ENCODE data around the gene LY86. TPM values are rescaled to one million over a fixed set of nuclear protein-coding genes. Genes with fewer than 3 reads are reported as not detected.
A peak's percentile ranks its signal among the peaks of the same experiment; 100 is the strongest.

Gene LY86
- total RNA-seq, 1 experiment from 2014 or later = not detected

DNA sequence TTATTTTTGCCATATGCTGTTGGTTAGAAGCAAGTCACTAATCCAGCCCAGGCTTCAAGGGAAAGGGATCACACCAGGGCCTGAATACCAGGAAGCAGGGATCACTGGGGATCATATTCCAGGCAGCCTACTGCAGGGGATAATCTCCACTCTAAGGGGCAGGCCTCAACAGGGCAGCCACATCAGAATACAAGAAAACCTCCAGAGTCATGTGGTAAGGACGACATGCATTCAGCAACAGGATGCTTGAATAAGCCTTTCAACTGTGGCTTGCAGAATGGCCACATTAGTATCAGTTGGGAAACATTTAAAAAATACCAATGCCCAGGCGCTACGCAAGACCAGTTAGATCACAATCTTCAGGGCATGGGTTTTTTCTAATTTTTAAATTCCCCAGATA is 109.1 kb downstream of the LY86 start:
- ChIA-PET CTCF (no interaction called here), POLR2A (interaction anchor here (0.7 kb wide), 1 partner anchor 520 kb away, joined by 8 read pairs; no protein-coding TSS in a partner anchor)
- TF ChIP-seq OVOL2 (CRISPR knock-in tag; IDR thresholded peaks at IDR 0.05; ENCODE audit: borderline replicate concordance) (no peak), NFATC4 (CRISPR knock-in tag; IDR thresholded peaks at IDR 0.05) (no peak), SMAD3 (CRISPR knock-in tag; IDR thresholded peaks at IDR 0.05; ENCODE audit: borderline replicate concordance) (no peak)
- no peak for DNase-seq (ENCODE audit: low spot score)
- Mint-ChIP-seq H3K36me3 (no peaks in the 10 kb centered on the region), H3K27ac (no peak overlapping the region), H3K4me1 (peaks cover 46% of the 10 kb centered on the region), H3K27me3 (ENCODE audit: low read depth) (peaks cover 17% of the 10 kb centered on the region), H3K4me3 (no peak overlapping the region), H3K9me3 (no peaks in the 10 kb centered on the region)
- no peak for ATAC-seq

DNA sequence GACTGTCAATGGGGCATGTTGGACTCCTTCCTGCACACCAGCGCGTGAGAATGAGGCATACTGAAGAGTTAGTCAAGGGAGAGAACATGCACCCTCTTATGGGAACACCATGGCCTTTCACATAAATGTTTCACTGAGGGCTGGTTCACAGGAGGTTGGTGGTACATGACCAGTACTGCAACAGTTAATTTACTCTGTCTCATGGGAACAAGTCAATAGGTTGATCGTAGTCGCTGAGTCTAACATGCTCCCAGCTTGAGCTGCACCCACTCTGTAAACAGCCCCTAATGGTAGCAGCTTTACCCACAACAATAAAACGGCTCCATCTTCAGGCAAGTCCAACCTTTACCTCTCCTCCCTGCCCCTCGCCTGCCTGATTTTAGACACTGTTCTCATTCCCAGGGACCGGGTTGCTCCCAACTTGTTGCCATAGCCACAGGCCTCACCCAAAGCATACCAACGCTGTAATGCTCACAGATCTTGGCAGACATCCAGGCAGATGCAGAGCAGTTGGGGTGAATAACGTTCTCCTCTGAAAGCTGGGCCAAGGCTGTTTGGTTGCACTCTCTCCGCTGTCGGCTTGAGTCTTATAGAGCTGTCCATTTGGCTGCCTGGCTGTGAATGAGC is 111.3 kb downstream of the LY86 start:
- POLR2A ChIA-PET = no interaction called here
- TF ChIP-seq, protein P1, sequence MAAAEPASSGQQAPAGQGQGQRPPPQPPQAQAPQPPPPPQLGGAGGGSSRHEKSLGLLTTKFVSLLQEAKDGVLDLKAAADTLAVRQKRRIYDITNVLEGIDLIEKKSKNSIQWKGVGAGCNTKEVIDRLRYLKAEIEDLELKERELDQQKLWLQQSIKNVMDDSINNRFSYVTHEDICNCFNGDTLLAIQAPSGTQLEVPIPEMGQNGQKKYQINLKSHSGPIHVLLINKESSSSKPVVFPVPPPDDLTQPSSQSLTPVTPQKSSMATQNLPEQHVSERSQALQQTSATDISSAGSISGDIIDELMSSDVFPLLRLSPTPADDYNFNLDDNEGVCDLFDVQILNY (CRISPR knock-in tag; IDR thresholded peaks at IDR 0.05) = no peak
- TF ChIP-seq OVOL2 (CRISPR knock-in tag; IDR thresholded peaks at IDR 0.05; ENCODE audit: borderline replicate concordance) = no peak
- TF ChIP-seq NFE2L1 (CRISPR knock-in tag; IDR thresholded peaks at IDR 0.05) = no peak
- TF ChIP-seq, protein P2, sequence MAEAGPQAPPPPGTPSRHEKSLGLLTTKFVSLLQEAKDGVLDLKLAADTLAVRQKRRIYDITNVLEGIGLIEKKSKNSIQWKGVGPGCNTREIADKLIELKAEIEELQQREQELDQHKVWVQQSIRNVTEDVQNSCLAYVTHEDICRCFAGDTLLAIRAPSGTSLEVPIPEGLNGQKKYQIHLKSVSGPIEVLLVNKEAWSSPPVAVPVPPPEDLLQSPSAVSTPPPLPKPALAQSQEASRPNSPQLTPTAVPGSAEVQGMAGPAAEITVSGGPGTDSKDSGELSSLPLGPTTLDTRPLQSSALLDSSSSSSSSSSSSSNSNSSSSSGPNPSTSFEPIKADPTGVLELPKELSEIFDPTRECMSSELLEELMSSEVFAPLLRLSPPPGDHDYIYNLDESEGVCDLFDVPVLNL (CRISPR knock-in tag; IDR thresholded peaks at IDR 0.05; ENCODE audit: borderline replicate concordance, low read depth) = no peak
- TF ChIP-seq, protein P3, sequence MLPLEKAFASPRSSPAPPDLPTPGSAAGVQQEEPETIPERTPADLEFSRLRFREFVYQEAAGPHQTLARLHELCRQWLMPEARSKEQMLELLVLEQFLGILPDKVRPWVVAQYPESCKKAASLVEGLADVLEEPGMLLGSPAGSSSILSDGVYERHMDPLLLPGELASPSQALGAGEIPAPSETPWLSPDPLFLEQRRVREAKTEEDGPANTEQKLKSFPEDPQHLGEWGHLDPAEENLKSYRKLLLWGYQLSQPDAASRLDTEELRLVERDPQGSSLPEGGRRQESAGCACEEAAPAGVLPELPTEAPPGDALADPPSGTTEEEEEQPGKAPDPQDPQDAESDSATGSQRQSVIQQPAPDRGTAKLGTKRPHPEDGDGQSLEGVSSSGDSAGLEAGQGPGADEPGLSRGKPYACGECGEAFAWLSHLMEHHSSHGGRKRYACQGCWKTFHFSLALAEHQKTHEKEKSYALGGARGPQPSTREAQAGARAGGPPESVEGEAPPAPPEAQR (CRISPR knock-in tag; IDR thresholded peaks at IDR 0.05) = no peak
- no peak for TF ChIP-seq ZNF232 (CRISPR knock-in tag; IDR thresholded peaks at IDR 0.05)
- no peak for TF ChIP-seq JUN (CRISPR knock-in tag; IDR thresholded peaks at IDR 0.05)
- TF ChIP-seq CREB1 (CRISPR knock-in tag; IDR thresholded peaks at IDR 0.05) = no peak
- Mint-ChIP-seq H3K4me3 (no peak overlapping the region), H3K27me3 (ENCODE audit: low read depth) (peaks cover 17% of the 10 kb centered on the region), H3K27ac (no peak overlapping the region), H3K36me3 (no peaks in the 10 kb centered on the region), H3K9me3 (no peaks in the 10 kb centered on the region), H3K4me1 (peaks cover 36% of the 10 kb centered on the region)
- DNase-seq (ENCODE audit: low spot score) (no peak), ATAC-seq (peak; percentile 35)
- CTCF ChIA-PET = interaction anchor here (1.0 to 1.4 kb wide), 4 partner anchors 22 to 59 kb away, joined by 3 to 7 read pairs (median 4); no protein-coding TSS in a partner anchor

DNA sequence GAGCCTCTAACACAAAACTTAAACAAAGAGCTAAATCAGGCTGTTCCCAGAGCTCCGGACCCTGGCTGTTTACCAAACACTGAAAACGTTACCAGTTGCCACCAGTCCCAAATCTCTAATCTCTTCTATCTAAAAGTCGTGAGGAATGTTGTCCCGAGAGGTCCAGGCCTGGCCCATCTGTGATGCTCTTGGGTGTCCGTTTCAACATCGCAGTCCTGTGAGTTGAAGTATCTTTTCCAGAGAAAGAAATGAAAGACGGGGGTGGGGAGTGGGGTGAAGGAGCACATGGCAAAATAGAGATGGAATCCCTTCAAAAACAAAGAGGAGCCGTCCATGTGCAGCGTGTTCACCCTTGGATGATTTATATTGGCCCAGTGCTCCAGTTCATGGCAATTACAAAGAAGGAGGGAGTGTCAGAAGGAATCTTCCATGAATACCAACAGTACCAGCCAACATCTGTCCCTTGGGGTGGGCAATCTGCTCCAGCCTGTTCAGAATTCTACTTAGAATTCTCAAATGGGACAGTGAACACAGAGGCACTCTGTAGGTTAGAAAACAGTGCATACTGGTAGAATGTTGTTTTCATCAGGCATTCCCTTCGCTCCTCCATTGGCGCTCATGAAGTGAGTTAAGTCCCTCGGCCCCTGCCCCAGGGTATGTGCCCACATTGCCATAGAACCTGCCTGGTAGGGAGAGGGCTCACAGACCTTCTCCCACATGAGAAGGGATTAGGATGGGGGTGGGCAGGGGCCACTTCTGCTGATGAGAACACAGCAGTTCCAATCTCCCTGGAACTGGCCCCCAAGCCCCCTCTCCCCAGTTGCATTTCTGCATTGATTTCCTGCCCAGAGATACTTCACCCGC is 112.1 kb downstream of the LY86 start:
- DNase-seq (ENCODE audit: low spot score) = no peak
- H3K9me3 Mint-ChIP-seq = no peaks in the 10 kb centered on the region
- no peak overlapping the region for H3K4me3 Mint-ChIP-seq
- no peak overlapping the region for H3K27ac Mint-ChIP-seq
- peaks cover 28% of the 10 kb centered on the region for H3K4me1 Mint-ChIP-seq
- no peaks in the 10 kb centered on the region for H3K36me3 Mint-ChIP-seq
- ChIA-PET CTCF (interaction anchor here (1.0 to 1.4 kb wide), 3 partner anchors 21 to 55 kb away, joined by 3 to 7 read pairs (median 5); no protein-coding TSS in a partner anchor), POLR2A (no interaction called here)
- ATAC-seq = no peak
- H3K27me3 Mint-ChIP-seq (ENCODE audit: low read depth) = peaks cover 11% of the 10 kb centered on the region
- TF ChIP-seq GRHL2 (CRISPR knock-in tag; IDR thresholded peaks at IDR 0.05; ENCODE audit: insufficient replicate concordance, severe bottlenecking) = no peak
- no peak for TF ChIP-seq NR3C1 (CRISPR knock-in tag; conservative IDR thresholded peaks at IDR 0.05; ENCODE audit: low read depth)
- TF ChIP-seq, protein P4, sequence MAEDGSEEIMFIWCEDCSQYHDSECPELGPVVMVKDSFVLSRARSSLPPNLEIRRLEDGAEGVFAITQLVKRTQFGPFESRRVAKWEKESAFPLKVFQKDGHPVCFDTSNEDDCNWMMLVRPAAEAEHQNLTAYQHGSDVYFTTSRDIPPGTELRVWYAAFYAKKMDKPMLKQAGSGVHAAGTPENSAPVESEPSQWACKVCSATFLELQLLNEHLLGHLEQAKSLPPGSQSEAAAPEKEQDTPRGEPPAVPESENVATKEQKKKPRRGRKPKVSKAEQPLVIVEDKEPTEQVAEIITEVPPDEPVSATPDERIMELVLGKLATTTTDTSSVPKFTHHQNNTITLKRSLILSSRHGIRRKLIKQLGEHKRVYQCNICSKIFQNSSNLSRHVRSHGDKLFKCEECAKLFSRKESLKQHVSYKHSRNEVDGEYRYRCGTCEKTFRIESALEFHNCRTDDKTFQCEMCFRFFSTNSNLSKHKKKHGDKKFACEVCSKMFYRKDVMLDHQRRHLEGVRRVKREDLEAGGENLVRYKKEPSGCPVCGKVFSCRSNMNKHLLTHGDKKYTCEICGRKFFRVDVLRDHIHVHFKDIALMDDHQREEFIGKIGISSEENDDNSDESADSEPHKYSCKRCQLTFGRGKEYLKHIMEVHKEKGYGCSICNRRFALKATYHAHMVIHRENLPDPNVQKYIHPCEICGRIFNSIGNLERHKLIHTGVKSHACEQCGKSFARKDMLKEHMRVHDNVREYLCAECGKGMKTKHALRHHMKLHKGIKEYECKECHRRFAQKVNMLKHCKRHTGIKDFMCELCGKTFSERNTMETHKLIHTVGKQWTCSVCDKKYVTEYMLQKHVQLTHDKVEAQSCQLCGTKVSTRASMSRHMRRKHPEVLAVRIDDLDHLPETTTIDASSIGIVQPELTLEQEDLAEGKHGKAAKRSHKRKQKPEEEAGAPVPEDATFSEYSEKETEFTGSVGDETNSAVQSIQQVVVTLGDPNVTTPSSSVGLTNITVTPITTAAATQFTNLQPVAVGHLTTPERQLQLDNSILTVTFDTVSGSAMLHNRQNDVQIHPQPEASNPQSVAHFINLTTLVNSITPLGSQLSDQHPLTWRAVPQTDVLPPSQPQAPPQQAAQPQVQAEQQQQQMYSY (CRISPR knock-in tag; IDR thresholded peaks at IDR 0.05) = no peak
- no peak for TF ChIP-seq PRRX2 (CRISPR knock-in tag; IDR thresholded peaks at IDR 0.05)
- TF ChIP-seq, protein P2 (CRISPR knock-in tag; IDR thresholded peaks at IDR 0.05; ENCODE audit: borderline replicate concordance, low read depth) = no peak
- TF ChIP-seq, protein P5, sequence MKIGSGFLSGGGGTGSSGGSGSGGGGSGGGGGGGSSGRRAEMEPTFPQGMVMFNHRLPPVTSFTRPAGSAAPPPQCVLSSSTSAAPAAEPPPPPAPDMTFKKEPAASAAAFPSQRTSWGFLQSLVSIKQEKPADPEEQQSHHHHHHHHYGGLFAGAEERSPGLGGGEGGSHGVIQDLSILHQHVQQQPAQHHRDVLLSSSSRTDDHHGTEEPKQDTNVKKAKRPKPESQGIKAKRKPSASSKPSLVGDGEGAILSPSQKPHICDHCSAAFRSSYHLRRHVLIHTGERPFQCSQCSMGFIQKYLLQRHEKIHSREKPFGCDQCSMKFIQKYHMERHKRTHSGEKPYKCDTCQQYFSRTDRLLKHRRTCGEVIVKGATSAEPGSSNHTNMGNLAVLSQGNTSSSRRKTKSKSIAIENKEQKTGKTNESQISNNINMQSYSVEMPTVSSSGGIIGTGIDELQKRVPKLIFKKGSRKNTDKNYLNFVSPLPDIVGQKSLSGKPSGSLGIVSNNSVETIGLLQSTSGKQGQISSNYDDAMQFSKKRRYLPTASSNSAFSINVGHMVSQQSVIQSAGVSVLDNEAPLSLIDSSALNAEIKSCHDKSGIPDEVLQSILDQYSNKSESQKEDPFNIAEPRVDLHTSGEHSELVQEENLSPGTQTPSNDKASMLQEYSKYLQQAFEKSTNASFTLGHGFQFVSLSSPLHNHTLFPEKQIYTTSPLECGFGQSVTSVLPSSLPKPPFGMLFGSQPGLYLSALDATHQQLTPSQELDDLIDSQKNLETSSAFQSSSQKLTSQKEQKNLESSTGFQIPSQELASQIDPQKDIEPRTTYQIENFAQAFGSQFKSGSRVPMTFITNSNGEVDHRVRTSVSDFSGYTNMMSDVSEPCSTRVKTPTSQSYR (CRISPR knock-in tag; IDR thresholded peaks at IDR 0.05) = no peak
- TF ChIP-seq, protein P6, sequence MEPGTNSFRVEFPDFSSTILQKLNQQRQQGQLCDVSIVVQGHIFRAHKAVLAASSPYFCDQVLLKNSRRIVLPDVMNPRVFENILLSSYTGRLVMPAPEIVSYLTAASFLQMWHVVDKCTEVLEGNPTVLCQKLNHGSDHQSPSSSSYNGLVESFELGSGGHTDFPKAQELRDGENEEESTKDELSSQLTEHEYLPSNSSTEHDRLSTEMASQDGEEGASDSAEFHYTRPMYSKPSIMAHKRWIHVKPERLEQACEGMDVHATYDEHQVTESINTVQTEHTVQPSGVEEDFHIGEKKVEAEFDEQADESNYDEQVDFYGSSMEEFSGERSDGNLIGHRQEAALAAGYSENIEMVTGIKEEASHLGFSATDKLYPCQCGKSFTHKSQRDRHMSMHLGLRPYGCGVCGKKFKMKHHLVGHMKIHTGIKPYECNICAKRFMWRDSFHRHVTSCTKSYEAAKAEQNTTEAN (CRISPR knock-in tag; IDR thresholded peaks at IDR 0.05) = no peak

Measured in WTC11 (cell line).